Measurements from ENCODE around the gene TCF7L2. TPM values are rescaled to one million over a fixed set of nuclear protein-coding genes. Genes with fewer than 3 reads are reported as not detected.
A peak's percentile ranks its signal among the peaks of the same experiment; 100 is the strongest.

The TCF7L2 gene
- total RNA-seq, 4 donors from 2014 or later = 12.7 to 59.9 (median 16.1) TPM

- intact Hi-C loops (cut with DNase I; ENCODE audit: low total_unique reads) = no loop called here
- no peaks in the 10 kb centered on the region for H3K36me3 ChIP-seq
- no peak overlapping the region for H3K27ac ChIP-seq
- no peaks in the 10 kb centered on the region for H3K27me3 ChIP-seq
- H3K4me3 ChIP-seq = no peak overlapping the region
- H3K4me1 ChIP-seq = no peaks in the 10 kb centered on the region
- DNase-seq = no peak
- no peaks in the 10 kb centered on the region for H3K9me3 ChIP-seq
- TF ChIP-seq POLR2A (IDR thresholded peaks at IDR 0.05) (no peak), CTCF (IDR thresholded peaks at IDR 0.05) (no peak)
Observed at GRCh38 chr10:113038985-113039384, 88.9 kb downstream of the TCF7L2 start.

GRCh38 chr10:113041324-113041723 is 91.3 kb downstream of the TCF7L2 start:
- peak overlapping the region in 1 of 2 donors; percentile 3 for H3K27ac ChIP-seq
- intact Hi-C loops (cut with DNase I; ENCODE audit: low total_unique reads) = no loop called here
- H3K27me3 ChIP-seq = no peaks in the 10 kb centered on the region
- no peaks in the 10 kb centered on the region for H3K36me3 ChIP-seq
- H3K4me1 ChIP-seq = no peaks in the 10 kb centered on the region
- no peak for DNase-seq
- no peak overlapping the region for H3K4me3 ChIP-seq
- H3K9me3 ChIP-seq = no peaks in the 10 kb centered on the region
- no peak for TF ChIP-seq CTCF (IDR thresholded peaks at IDR 0.05)
- no peak for TF ChIP-seq POLR2A (IDR thresholded peaks at IDR 0.05)

GRCh38 chr10:113041841-113042750 is 92.0 kb downstream of the TCF7L2 start:
- intact Hi-C loops (cut with DNase I; ENCODE audit: low total_unique reads) = no loop called here
- DNase-seq = no peak
- no peaks in the 10 kb centered on the region for H3K27me3 ChIP-seq
- H3K27ac ChIP-seq = peak overlapping the region; percentile 3 to 53
- no peaks in the 10 kb centered on the region for H3K4me1 ChIP-seq
- TF ChIP-seq POLR2A (IDR thresholded peaks at IDR 0.05) (no peak), CTCF (IDR thresholded peaks at IDR 0.05) (no peak)
- no peak overlapping the region for H3K4me3 ChIP-seq
- H3K9me3 ChIP-seq = no peaks in the 10 kb centered on the region
- H3K36me3 ChIP-seq = no peaks in the 10 kb centered on the region

GRCh38 chr10:113042868-113043267 is 92.8 kb downstream of the TCF7L2 start:
- intact Hi-C loops (cut with DNase I; ENCODE audit: low total_unique reads) = no loop called here
- no peak overlapping the region for H3K4me3 ChIP-seq
- H3K9me3 ChIP-seq = no peaks in the 10 kb centered on the region
- H3K4me1 ChIP-seq = no peaks in the 10 kb centered on the region
- H3K36me3 ChIP-seq = no peaks in the 10 kb centered on the region
- TF ChIP-seq CTCF (IDR thresholded peaks at IDR 0.05) (no peak), POLR2A (IDR thresholded peaks at IDR 0.05) (no peak)
- no peak for DNase-seq
- H3K27ac ChIP-seq = peak overlapping the region in 1 of 2 donors; percentile 53
- H3K27me3 ChIP-seq = no peaks in the 10 kb centered on the region

GRCh38 chr10:113044016-113044755 is 94.1 kb downstream of the TCF7L2 start:
- intact Hi-C loops (cut with DNase I; ENCODE audit: low total_unique reads) = no loop called here

More at GRCh38 chr10:113044016-113044755, 94.1 kb downstream of the TCF7L2 start:
- Histone ChIP-seq H3K27me3 (no peaks in the 10 kb centered on the region), H3K27ac (peak overlapping the region in 1 of 2 donors; percentile 16), H3K36me3 (no peaks in the 10 kb centered on the region), H3K4me1 (no peaks in the 10 kb centered on the region), H3K9me3 (no peaks in the 10 kb centered on the region), H3K4me3 (no peak overlapping the region)
- TF ChIP-seq POLR2A (IDR thresholded peaks at IDR 0.05) (no peak), CTCF (IDR thresholded peaks at IDR 0.05) (no peak)
- DNase-seq = no peak
